Osteoblast (primary cell): Measurements from ENCODE around the gene LITAFD. TPM values are rescaled to one million over a fixed set of nuclear protein-coding genes. Genes with fewer than 3 reads are reported as not detected.

ENCODE experiments used
- DNase-seq: peaks from one replicate; pipeline ENCODE4 v3.0.0; 2011; ENCODE audit warnings: low spot score, mixed read lengths; ENCODE audit not compliant: insufficient read length; ENCODE audit errors: missing footprints
- H2AFZ ChIP-seq: 2 replicates; pipeline ENCODE4 v1.6.0; 2011; ENCODE audit warnings: mild to moderate bottlenecking, low read length
- H3K27ac ChIP-seq: 2 replicates; pipeline ENCODE4 v1.5.1; 2011; ENCODE audit warnings: mild to moderate bottlenecking, low read depth, low read length, moderate library complexity
- H3K27me3 ChIP-seq: 2 replicates; pipeline ENCODE4 v1.6.0; 2012; ENCODE audit warnings: mild to moderate bottlenecking, control low read depth, inconsistent platforms, low read length, moderate library complexity; ENCODE audit not compliant: insufficient read depth
- H3K36me3 ChIP-seq: 2 replicates; pipeline ENCODE4 v1.5.1; 2011; ENCODE audit warnings: mild to moderate bottlenecking, low read length, control low read depth, moderate library complexity; ENCODE audit not compliant: insufficient read depth
- H3K4me1 ChIP-seq: 2 replicates; pipeline ENCODE4 v1.5.1; 2011; ENCODE audit warnings: mild to moderate bottlenecking, low read length, control low read depth, moderate library complexity; ENCODE audit not compliant: insufficient read depth
- H3K4me2 ChIP-seq: 2 replicates; pipeline ENCODE4 v1.6.0; 2011; ENCODE audit warnings: mild to moderate bottlenecking, low read length; ENCODE audit not compliant: insufficient read depth
- H3K4me3 ChIP-seq: fragments of 200-600 bp; sonication (generic); 3 replicates; pipeline ENCODE4 v1.5.1; 2012; ENCODE audit warnings: mild to moderate bottlenecking, low read length, inconsistent platforms; ENCODE audit not compliant: insufficient read depth
- H3K79me2 ChIP-seq: 2 replicates; pipeline ENCODE4 v1.6.0; 2012; ENCODE audit warnings: mild to moderate bottlenecking, low read length, control low read depth, inconsistent platforms; ENCODE audit not compliant: insufficient read depth
- H3K9me3 ChIP-seq: 2 replicates; pipeline ENCODE4 v1.5.1; 2011; ENCODE audit warnings: low read depth, low read length, control low read depth
- H4K20me1 ChIP-seq: 2 replicates; pipeline ENCODE4 v1.6.0; 2012; ENCODE audit warnings: mild to moderate bottlenecking, low read length, control low read depth; ENCODE audit not compliant: insufficient read depth
- total RNA-seq: library from RNA; depleted of rRNA; stranded (reverse); fragments of >200 nt; gene quantifications from 2 replicates; pipeline ENCODE4 v1.2.3, GENCODE V29; 2012
- TF ChIP-seq, protein P1 (sequence below): IDR thresholded peaks from 2 replicates; pipeline ENCODE4 v1.5.1; 2011; ENCODE audit warnings: mild to moderate bottlenecking, low read depth, low read length, moderate library complexity; ENCODE audit errors: extremely low read depth

Gene LITAFD
- total RNA-seq, 1 donor, result not detected

DNA sequence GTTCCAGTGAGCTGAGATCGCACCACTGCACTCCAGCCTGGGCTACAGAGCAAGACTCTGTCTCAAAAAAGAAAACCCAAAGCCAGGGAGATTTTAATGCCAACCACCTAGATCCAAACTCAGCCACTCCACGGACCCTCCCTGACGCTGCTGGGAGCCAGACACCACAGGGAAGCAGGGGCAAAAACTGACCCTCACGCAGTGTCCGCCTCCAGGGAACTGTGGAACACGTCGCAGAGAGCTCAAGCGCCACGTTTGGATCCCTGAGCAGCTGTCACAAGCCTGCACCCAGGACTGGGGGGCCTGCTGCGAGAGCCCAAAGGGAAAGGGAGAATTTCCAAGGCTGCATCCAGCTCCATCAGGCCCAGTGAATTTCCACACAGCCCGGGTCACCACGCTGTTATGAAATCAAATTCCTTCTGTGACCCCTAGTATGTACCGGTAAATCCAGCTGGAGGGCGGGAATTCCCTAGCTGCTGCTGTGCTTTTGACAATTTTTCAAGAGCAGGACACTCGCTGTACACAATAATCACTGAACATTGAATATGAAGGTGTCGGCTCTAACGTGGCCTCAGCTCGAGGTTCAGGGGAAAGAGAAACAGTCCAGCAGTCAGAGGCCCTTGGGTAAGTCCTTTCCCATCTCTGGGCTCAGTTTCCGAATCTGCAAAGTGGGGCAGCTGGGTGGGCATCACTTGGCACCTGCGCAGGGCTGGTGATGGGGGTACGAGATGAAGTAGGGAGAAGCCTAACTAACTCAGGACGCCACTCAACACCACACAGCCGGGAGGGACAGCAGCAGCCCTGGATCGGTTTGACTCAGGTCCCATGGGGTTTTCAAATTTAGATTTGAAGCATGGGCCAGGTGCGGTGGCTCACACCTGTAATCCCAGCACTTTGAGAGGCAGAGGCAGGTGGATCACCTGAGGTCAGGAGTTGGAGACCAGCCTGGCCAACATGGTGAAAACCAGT lies 22.0 kb upstream of the LITAFD start:
- H4K20me1 ChIP-seq, result peaks cover 64% of the 10 kb centered on the region
- H3K36me3 ChIP-seq, result peaks cover 26% of the 10 kb centered on the region
- no peaks in the 10 kb centered on the region for H3K9me3 ChIP-seq
- H2AFZ ChIP-seq, result no peak overlapping the region
- DNase-seq, result no peak
- H3K4me2 ChIP-seq, result no peak overlapping the region
- H3K79me2 ChIP-seq, result peaks cover 64% of the 10 kb centered on the region
- H3K4me3 ChIP-seq, result no peak overlapping the region
- H3K27me3 ChIP-seq, result no peaks in the 10 kb centered on the region
- TF ChIP-seq, protein P1, sequence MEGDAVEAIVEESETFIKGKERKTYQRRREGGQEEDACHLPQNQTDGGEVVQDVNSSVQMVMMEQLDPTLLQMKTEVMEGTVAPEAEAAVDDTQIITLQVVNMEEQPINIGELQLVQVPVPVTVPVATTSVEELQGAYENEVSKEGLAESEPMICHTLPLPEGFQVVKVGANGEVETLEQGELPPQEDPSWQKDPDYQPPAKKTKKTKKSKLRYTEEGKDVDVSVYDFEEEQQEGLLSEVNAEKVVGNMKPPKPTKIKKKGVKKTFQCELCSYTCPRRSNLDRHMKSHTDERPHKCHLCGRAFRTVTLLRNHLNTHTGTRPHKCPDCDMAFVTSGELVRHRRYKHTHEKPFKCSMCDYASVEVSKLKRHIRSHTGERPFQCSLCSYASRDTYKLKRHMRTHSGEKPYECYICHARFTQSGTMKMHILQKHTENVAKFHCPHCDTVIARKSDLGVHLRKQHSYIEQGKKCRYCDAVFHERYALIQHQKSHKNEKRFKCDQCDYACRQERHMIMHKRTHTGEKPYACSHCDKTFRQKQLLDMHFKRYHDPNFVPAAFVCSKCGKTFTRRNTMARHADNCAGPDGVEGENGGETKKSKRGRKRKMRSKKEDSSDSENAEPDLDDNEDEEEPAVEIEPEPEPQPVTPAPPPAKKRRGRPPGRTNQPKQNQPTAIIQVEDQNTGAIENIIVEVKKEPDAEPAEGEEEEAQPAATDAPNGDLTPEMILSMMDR, result no peak
- H3K27ac ChIP-seq, result no peak overlapping the region
- peaks cover 19% of the 10 kb centered on the region for H3K4me1 ChIP-seq

DNA sequence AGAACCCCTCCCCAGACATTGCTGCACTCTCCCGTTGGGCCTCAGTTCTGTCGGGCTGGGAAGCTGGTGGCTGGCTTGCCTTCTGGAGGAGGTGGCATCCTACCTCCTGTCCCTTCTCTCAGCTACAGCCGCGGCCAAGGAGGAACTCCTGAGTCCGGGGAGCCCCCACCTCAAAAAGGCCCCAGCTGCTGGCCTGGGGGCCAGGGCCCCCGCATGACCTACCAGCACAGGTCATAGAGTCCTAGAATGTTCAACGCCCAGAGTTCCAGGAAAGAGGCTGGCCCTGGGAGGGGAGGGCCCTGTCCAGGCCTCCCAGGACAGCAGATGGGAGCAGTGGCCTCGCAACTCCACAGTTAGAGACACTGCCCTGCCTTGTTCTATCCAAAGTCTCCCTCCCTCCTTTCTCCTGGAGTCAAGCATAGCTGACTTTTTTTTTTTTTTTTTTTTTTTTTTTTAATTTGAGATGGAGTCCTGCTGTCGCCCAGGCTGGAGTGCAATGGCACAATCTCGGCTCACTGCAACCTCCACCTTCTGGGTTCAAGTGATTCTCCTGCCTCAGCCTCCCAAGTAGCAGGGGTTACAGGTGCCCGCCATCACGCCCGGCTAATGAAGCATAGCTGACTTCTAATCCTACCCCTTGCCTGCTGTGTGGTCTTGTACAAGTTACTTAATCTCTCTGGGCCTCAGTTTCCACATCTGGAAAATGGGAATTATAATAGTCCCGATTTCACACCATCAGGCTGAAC lies 20.4 kb upstream of the LITAFD start:
- H3K4me1 ChIP-seq, result peaks cover 23% of the 10 kb centered on the region
- peaks cover 80% of the 10 kb centered on the region for H3K79me2 ChIP-seq
- no peak overlapping the region for H2AFZ ChIP-seq
- peaks cover 67% of the 10 kb centered on the region for H4K20me1 ChIP-seq
- H3K27me3 ChIP-seq, result no peaks in the 10 kb centered on the region
- no peak overlapping the region for H3K4me2 ChIP-seq
- no peak overlapping the region for H3K4me3 ChIP-seq
- H3K27ac ChIP-seq, result no peak overlapping the region
- DNase-seq, result no peak
- H3K36me3 ChIP-seq, result peaks cover 12% of the 10 kb centered on the region
- TF ChIP-seq, protein P1, result no peak
- H3K9me3 ChIP-seq, result no peaks in the 10 kb centered on the region

DNA sequence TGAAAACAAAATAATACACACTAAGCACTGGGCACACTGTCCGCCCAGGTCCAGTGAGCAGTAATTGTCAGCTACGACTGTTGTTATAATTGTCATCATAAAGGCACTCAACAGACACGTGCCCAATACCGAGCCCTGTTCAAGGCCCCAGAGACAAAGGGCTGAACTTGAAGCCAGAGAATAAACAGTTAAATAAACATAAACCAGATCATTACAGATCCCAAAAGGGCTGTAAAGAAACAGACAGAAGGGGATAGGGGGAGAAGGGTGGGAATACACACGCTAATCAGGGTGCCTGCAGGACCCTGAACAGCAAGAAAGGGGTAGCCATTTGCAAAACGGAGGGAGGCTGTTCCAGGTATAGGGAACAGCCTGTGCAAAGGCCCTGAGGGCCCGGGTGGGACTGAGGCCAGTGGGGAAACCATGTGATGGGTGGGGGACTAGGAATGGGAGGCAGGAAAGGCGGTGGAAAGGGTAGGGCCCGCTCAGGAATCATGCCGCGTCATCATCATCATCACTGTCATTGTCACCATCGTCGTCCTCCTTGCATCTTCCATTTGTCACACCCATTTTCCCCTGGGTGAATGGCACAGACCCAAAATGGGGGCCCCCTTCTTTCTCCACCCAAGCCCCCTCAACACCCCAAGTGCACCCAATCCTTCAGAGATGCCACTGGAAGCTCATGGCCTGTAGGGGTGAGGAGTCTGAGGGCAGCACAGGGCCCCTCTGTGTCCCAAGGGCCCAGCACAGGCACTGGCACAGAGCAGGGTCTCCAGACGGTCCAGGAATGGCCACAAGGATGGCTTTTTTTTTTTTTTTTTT lies 19.6 kb upstream of the LITAFD start:
- Histone ChIP-seq H3K4me2 (no peak overlapping the region), H3K36me3 (peaks cover 10% of the 10 kb centered on the region), H3K9me3 (no peaks in the 10 kb centered on the region), H3K4me1 (peaks cover 26% of the 10 kb centered on the region), H3K4me3 (no peak overlapping the region), H2AFZ (no peak overlapping the region), H3K27me3 (no peaks in the 10 kb centered on the region), H3K79me2 (peaks cover 88% of the 10 kb centered on the region), H3K27ac (no peak overlapping the region), H4K20me1 (peaks cover 66% of the 10 kb centered on the region)
- DNase-seq, result peak; percentile 64
- TF ChIP-seq, protein P1, result no peak
